Endothelial cell of umbilical vein (primary cell): ENCODE data around the gene WHRN. TPM values are rescaled to one million over a fixed set of nuclear protein-coding genes. Genes with fewer than 3 reads are reported as not detected.

Source experiments
- BruUV-seq: library from RNA; stranded (reverse); fragments of 400-500 nt; replicated peaks from 2 replicates; lab custom pipeline; 2021; lab: Mats Ljungman, UMichigan
- CTCF ChIA-PET: fragments of 300-600, 350-600 bp; sonication (Branson Sonifier 250); formaldehyde crosslinking; loops from one replicate; lab custom pipeline; 2021; ENCODE audit warnings: antibody characterized with exemption, inconsistent platforms; lab: Charles Lee
- POLR2A ChIA-PET: fragments of 300-600, 350-600 bp; sonication (Branson Sonifier 250); formaldehyde crosslinking; loops from one replicate; lab custom pipeline; 2021; ENCODE audit warnings: antibody characterized with exemption, inconsistent platforms; lab: Charles Lee
- DNase-seq: peaks from one replicate; pipeline ENCODE4 v3.0.0-alpha.2; 2011; ENCODE audit warnings: low read depth, low spot score
- FAIRE-seq: peaks from 2 replicates; lab custom pipeline; 2011; peaks lifted over from hg19 to GRCh38; lab: Jason Lieb, UNC
- H2AFZ ChIP-seq: 2 replicates; pipeline ENCODE4 v1.6.0; 2012; ENCODE audit warnings: low read depth, low read length, control low read depth, inconsistent platforms
- H3K27ac ChIP-seq: 2 replicates; pipeline ENCODE4 v1.5.1; 2011; ENCODE audit warnings: low read depth, mild to moderate bottlenecking, control low read depth, low read length, moderate library complexity; ENCODE audit not compliant: insufficient read depth
- H3K27me3 ChIP-seq, 2 experiments: 2 replicates each; pipeline versions ENCODE4 v1.6.0 to v1.6.1; 2011; ENCODE audit warnings: low read length in 2 of 2, mixed read lengths in 1 of 2; ENCODE audit not compliant: control insufficient read depth in 2 of 2, insufficient read depth in 2 of 2
- H3K36me3 ChIP-seq, 2 experiments: 2 replicates in 1 of 2; 3 replicates in 1 of 2; pipeline ENCODE4 v1.5.1; 2011; ENCODE audit warnings: low read length in 2 of 2, mild to moderate bottlenecking in 1 of 2, moderate library complexity in 1 of 2; ENCODE audit not compliant: control insufficient read depth in 2 of 2, insufficient read depth in 2 of 2; ENCODE audit errors: extremely low read depth in 1 of 2
- H3K4me1 ChIP-seq: 3 replicates; pipeline ENCODE4 v1.5.1; 2011; ENCODE audit warnings: mild to moderate bottlenecking, low read length; ENCODE audit not compliant: control insufficient read depth, insufficient read depth; ENCODE audit errors: extremely low read depth
- H3K4me2 ChIP-seq: 2 replicates; pipeline ENCODE4 v1.6.1; 2011; ENCODE audit warnings: low read length, control low read depth, mixed read lengths; ENCODE audit not compliant: insufficient read depth
- H3K4me3 ChIP-seq, 3 experiments: fragments of 200-600 bp in 1 of 3; sonication (generic), shearing (Covaris generic) in 1 of 3; replicated peaks in 1 of 3; 2 replicates each; pipeline ENCODE4 v1.5.1; 2011 to 2016; ENCODE audit warnings: control low read depth in 3 of 3, low read length in 3 of 3, mild to moderate bottlenecking in 2 of 3, inconsistent platforms in 1 of 3, low read depth in 1 of 3, moderate library complexity in 1 of 3; ENCODE audit not compliant: insufficient read depth in 1 of 3
- H3K79me2 ChIP-seq: 2 replicates; pipeline ENCODE4 v1.6.0; 2012; ENCODE audit warnings: low read length, inconsistent platforms; ENCODE audit not compliant: control insufficient read depth, insufficient read depth
- H3K9ac ChIP-seq: replicated peaks from 2 replicates; pipeline ENCODE3; 2011; ENCODE audit warnings: low read length, control low read depth; ENCODE audit not compliant: insufficient read depth; ENCODE audit errors: extremely low read depth
- H3K9me1 ChIP-seq: replicated peaks from 3 replicates; pipeline ENCODE4 v1.6.0; 2011; ENCODE audit warnings: mild to moderate bottlenecking, low read length; ENCODE audit not compliant: control insufficient read depth, insufficient read depth; ENCODE audit errors: extremely low read depth
- H3K9me3 ChIP-seq: replicated peaks from 2 replicates; pipeline ENCODE4 v1.5.1; 2012; ENCODE audit warnings: low read length, inconsistent platforms; ENCODE audit not compliant: control insufficient read depth, insufficient read depth
- H4K20me1 ChIP-seq: replicated peaks from 2 replicates; pipeline ENCODE3; 2011; ENCODE audit warnings: mild to moderate bottlenecking, low read length; ENCODE audit not compliant: control insufficient read depth, insufficient read depth; ENCODE audit errors: extremely low read depth
- EZH2 ChIP-seq: IDR thresholded peaks from 2 replicates; pipeline ENCODE4 v1.6.1; 2012; ENCODE audit warnings: borderline replicate concordance, low read depth, mild to moderate bottlenecking, moderate library complexity, low read length, inconsistent platforms; ENCODE audit not compliant: severe bottlenecking
- FOS ChIP-seq: IDR thresholded peaks from 2 replicates; pipeline ENCODE4 v1.6.1; 2011; ENCODE audit warnings: mild to moderate bottlenecking, low read length, moderate library complexity, borderline replicate concordance; ENCODE audit not compliant: insufficient read depth
- GATA2 ChIP-seq: IDR thresholded peaks from 2 replicates; pipeline ENCODE4 v1.7.0; 2011; ENCODE audit warnings: low read depth, mild to moderate bottlenecking, moderate library complexity, mixed read lengths, low read length; ENCODE audit not compliant: insufficient read length, insufficient read depth
- JUN ChIP-seq: IDR thresholded peaks from 2 replicates; pipeline ENCODE4 v1.6.1; 2011; ENCODE audit warnings: borderline replicate concordance, low read depth; ENCODE audit not compliant: insufficient read length, insufficient read depth
- MYC ChIP-seq: IDR thresholded peaks from one replicate; pipeline ENCODE4 v1.6.1; 2011; ENCODE audit warnings: mild to moderate bottlenecking, low read depth, low read length
- POLR2A ChIP-seq: IDR thresholded peaks from 2 replicates; pipeline ENCODE4 v1.6.1; 2012; ENCODE audit warnings: low read depth, mild to moderate bottlenecking, control low read depth, low read length
- POLR2AphosphoS5 ChIP-seq: IDR thresholded peaks from 2 replicates; pipeline ENCODE4 v1.6.1; 2012; ENCODE audit warnings: low read depth, mild to moderate bottlenecking, control low read depth, low read length, moderate library complexity; ENCODE audit not compliant: insufficient read depth
- dilution Hi-C: fragments of 300-500 bp; cut with MboI; formaldehyde crosslinking; loops from one replicate; pipeline ENCODE4 v1.15.0; 2019; ENCODE audit warnings: low sequenced_read_pairs; ENCODE audit not compliant: extremely low pct_ligation_motif_present
- intact Hi-C: fragments of 100-400 bp; cut with micrococcal nuclease; formaldehyde crosslinking; loops from one replicate; pipeline ENCODE4 v1.10.0; 2022
- polyA plus RNA-seq, 4 experiments: library from polyadenylated mRNA; depleted of rRNA in 3 of 4; stranded (reverse) in 3 of 4; unstranded in 1 of 4; fragments of >200 nt; gene quantifications; 2 replicates each; pipeline versions ENCODE4 v1.2.1 to v1.2.3, GENCODE V29; 2011 to 2012; ENCODE audit warnings: missing spikeins in 1 of 4
- total RNA-seq: library from RNA; stranded (reverse); gene quantifications from 2 replicates; pipeline ENCODE4 v1.2.3, GENCODE V29; 2021
- TF ChIP-seq, protein P1 (sequence below): IDR thresholded peaks from 2 replicates; pipeline ENCODE4 v1.6.1; 2011; ENCODE audit not compliant: insufficient read depth, insufficient read length
- TF ChIP-seq, protein P2 (sequence below), 2 donors: IDR thresholded peaks; 1 replicate in 1 of 2; 2 replicates in 1 of 2; pipeline ENCODE4 v1.5.1; 2011; ENCODE audit warnings: low read length in 2 of 2, mild to moderate bottlenecking in 2 of 2, moderate library complexity in 2 of 2, control low read depth in 1 of 2, inconsistent platforms in 1 of 2, low read depth in 1 of 2; ENCODE audit not compliant: insufficient read depth in 1 of 2; ENCODE audit errors: extremely low read depth in 1 of 2

WHRN gene
- total and polyA plus RNA-seq, 2 donors (not counting 3 experiments of a cell fraction or from before 2014, with no cell fraction given) = 0.35 to 0.69 TPM

DNA sequence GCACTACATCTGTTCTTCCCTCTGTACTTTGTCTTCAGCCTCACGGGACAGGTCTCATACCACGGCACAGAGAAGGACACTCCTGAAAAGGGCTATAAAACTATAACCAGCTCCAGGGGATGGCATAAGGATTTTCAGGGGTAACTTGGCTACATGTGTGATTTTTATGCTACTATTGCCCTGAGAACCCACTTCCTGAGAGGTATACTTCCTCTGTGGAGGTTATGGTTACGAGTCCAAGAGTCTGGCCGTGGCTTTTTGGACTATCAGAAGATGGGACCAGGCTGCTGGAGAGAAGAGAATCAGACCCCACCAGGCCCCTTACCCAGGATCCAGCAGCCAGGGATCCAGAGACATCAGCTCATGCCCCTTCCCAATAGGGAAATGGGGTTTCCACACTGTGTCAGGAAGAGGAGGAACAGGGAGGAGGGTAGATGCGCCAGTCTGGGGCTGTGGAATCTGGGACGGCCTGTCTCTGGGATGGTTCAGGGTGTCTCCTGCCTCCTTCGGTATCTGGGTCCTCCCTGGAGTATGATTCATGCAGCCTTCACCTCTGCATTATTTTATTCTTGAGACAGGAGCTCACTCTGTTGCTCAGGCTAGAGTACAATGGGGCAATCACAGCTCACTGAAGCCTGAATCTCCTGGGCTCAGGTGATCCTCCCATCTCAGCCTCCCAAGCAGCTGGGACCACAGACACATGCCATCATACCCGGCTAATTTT is 29.7 kb downstream of the WHRN start:
- Histone ChIP-seq H3K36me3 (no peaks in the 10 kb centered on the region), H3K4me1 (no peaks in the 10 kb centered on the region), H3K9me3 (no peaks in the 10 kb centered on the region), H2AFZ (no peak overlapping the region), H4K20me1 (no peaks in the 10 kb centered on the region), H3K79me2 (no peaks in the 10 kb centered on the region), H3K27ac (no peak overlapping the region), H3K4me3 (no peak overlapping the region), H3K4me2 (no peak overlapping the region), H3K9me1 (no peaks in the 10 kb centered on the region), H3K27me3 (peaks cover 0 to 8% of the 10 kb centered on the region in 2 experiments), H3K9ac (no peak overlapping the region)
- no peak for DNase-seq
- TF ChIP-seq FOS (no peak), POLR2AphosphoS5 (no peak), GATA2 (no peak), JUN (no peak), EZH2 (no peak), POLR2A (no peak), MYC (no peak)
- TF ChIP-seq, protein P1, sequence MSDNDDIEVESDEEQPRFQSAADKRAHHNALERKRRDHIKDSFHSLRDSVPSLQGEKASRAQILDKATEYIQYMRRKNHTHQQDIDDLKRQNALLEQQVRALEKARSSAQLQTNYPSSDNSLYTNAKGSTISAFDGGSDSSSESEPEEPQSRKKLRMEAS = no peak
- TF ChIP-seq, protein P2, sequence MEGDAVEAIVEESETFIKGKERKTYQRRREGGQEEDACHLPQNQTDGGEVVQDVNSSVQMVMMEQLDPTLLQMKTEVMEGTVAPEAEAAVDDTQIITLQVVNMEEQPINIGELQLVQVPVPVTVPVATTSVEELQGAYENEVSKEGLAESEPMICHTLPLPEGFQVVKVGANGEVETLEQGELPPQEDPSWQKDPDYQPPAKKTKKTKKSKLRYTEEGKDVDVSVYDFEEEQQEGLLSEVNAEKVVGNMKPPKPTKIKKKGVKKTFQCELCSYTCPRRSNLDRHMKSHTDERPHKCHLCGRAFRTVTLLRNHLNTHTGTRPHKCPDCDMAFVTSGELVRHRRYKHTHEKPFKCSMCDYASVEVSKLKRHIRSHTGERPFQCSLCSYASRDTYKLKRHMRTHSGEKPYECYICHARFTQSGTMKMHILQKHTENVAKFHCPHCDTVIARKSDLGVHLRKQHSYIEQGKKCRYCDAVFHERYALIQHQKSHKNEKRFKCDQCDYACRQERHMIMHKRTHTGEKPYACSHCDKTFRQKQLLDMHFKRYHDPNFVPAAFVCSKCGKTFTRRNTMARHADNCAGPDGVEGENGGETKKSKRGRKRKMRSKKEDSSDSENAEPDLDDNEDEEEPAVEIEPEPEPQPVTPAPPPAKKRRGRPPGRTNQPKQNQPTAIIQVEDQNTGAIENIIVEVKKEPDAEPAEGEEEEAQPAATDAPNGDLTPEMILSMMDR (IDR thresholded peaks at IDR 0.05; ENCODE audit: extremely low read depth in 1 of 2, insufficient read depth in 1 of 2, low read depth in 1 of 2, low read length in 2 of 2) = no peak
- BruUV-seq = no TSS peak
- dilution Hi-C loops = no loop called here
- intact Hi-C loops = no loop called here
- CTCF ChIA-PET = interaction anchor here (0.8 to 1.5 kb wide), 2 partner anchors 9 to 17 kb away, joined by 3 read pairs; no protein-coding TSS in a partner anchor
- no peak for FAIRE-seq
- POLR2A ChIA-PET = no interaction called here
